Transverse colon (tissue), 3 donors: Measurements from ENCODE around the gene RBBP7.

Experiments
- CTCF ChIP-seq, 5 experiments: fragments of 200-600 bp in 3 of 5; fragments of 450-650 bp in 2 of 5; sonication (generic) in 3 of 5; IDR thresholded peaks; 1 replicate in 2 of 5; 2 replicates in 3 of 5; pipeline ENCODE4 v1.5.1; 2016 to 2017; ENCODE audit warnings: antibody characterized with exemption in 5 of 5, inconsistent platforms in 3 of 5, mild to moderate bottlenecking in 2 of 5, moderate library complexity in 1 of 5
- POLR2A ChIP-seq: fragments of 450-650 bp; IDR thresholded peaks from one replicate; pipeline ENCODE4 v1.6.1; 2016; ENCODE audit warnings: antibody characterized with exemption, mild to moderate bottlenecking, moderate library complexity

GRCh38 chrX:16807976-16808542 lies 62.1 kb downstream of the RBBP7 start:
- TF ChIP-seq CTCF (IDR thresholded peaks at IDR 0.05) (no peak), POLR2A (no peak)
